D341Med (cell line): ENCODE results near the gene BBC3.

Source experiments
- DNase-seq: peaks from one replicate; pipeline ENCODE4 v3.0.0; 2012; ENCODE audit warnings: low spot score

Gene BBC3

DNA sequence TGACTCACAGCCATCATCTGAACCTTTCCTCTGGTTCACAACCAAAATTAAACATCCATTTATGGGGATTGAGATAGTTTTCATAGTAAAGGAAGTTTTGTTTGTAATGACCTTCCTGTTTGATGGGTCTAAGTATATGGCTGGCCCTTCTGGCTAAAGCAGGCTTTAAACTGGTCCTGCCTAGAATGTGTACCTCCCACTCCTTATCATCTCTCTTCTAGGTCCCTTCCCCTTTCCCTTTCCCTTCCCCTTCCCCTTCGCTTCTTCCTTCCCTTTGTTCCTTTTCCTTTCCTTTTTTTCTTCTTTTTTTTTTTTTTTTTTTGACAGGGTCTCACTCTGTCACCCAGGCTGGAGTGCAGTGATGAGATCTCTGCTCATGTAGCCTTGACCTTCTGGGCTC, 35.6 kb downstream of the BBC3 start:
- DNase-seq, result no peak

DNA sequence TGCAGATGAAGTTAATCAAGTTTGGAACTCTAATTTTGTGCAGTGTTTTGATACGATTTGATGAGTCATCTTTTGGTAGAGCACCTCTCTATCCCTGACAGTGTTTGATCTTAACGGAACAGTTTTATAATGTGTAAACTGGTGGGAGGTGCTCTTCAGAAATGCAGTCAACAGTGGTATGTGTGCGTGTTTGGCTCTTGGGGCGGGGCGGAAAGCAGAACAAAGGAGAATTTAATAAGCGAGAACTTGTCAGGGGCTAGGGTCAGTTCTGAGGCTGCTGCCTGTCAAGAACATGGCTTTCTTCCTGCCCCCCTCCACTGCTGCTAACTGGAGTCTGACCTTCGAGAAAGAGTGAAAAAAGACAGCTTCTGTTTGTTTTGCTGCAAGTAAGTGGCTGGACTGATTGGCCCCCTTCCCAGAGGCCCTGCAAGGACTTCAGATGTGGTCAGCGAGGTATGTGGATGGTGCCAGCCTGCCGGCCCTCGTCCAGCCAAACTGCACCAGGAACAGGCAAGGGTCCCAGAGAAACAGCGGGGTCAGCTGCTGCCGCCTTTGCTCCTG, 40.8 kb downstream of the BBC3 start:
- no peak for DNase-seq

DNA sequence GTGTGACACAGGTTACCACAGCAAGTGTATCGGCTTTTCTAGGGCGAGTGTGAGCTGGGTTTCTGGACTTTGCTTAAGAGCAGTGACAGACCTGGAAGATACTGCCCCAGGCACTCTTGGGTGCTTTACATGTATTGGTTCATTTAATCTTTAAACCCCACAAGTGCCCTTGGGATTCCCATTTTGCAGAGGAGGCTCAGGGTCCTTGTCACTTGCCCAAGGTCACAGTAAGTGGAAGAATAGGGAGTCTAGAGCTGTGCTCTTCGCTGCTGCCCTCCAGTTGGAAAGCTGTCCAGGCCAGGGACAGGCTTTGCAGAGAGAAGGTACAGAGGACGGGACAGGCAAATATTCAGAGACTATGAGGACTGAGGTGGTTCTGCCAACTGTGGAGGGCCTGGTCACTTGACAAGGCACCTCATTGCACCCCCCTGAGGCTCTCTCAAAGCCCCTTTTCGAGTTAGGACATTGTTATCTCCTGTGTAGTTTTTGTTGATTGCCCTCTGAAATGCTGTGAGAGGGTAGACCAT, 42.4 kb downstream of the BBC3 start:
- no peak for DNase-seq

DNA sequence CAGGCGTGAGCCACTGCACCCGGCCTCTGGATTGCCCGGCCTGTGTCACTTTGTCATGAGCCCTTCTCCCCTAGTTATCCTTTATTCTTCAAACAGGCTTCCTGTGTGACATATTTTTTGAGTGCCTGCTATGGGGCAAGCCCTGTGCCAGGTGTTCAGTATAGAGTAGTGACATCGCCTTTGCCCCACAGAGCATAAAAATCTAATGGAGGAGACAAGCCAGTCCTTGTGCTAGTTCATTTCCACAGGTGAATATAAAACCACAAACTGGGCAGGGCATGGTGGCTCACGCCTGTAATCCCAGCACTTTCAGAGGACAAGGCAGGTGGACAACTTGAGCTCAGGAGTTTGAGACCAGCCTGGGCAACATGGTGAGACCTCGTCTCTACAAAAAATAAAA, 43.2 kb downstream of the BBC3 start:
- no peak for DNase-seq

DNA sequence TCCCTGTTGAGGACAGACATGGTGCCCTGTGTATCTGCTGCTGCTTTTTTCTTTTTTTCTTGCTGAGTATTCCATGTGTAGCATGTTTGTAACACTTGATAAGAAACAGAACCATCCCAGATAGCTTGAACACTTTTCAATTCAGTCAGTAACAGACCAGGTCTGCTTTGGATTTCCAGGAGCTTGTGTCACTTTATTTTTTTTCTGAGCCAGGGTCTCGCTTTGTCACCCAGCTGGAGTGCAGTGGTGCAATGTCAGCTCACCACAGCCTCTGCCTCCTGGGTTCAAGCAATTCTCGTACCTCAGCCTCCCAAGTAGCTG, 43.7 kb downstream of the BBC3 start:
- no peak for DNase-seq

DNA sequence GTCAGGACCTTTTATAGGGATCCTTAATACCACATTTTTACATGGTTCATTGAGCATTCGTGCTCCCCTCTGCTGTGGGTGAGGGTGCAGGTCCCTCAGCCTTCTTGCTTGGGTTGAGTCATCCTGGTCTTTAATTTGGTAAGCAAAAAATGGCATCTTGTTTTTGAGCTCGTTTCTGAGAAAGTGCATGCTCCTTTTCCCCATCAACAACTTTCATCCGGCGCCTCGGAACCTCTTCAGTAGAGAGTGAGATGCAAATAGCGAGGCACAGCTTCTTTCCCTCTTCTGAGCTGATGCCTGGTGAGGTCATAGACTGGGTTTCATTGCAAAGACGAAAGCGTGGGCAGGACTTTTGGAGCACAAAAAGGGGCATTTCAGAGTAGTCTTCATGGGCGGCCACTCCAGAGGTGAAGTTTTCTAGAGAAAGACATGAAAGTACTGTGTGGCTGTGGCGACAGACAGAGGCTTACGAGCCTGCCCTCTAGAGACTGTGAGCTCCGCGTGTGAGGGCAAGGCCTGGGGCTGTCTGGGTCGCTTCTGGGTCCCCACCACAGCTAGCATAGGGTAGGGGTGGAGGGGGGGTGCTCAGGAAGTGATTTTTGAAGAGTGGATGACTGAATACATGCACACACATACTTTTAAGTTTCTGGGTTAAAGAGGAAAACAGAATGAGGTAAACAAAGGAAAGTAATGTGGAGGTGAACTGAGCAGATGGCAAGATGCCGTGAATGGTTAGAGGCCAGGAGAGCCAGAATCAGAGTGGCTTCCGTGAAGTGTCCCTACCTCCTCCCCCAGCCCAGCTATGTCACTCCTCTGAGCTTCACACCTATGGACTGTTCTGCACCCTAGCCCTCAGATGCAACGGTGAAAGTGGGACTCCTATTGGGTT, 44.3 kb downstream of the BBC3 start:
- no peak for DNase-seq

DNA sequence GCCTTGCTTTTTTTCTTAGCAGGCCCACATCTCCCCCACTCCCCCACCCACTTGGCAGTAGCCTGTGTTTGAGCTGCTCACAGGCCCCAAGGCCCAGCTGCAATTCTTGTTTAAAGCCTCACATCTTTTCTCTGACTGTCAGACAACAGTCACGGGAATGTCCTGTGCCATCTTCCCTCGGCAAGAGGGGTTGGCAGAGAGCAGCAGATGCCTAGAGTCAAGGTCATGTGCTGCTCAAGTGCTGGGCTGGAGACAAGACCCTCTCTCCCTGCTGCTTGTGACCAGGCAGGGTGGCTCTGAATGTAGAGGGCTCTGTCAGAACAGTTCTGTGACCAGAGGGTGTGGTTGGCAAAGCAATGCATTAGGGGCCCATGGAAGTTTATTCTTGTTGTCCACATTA, 47.4 kb downstream of the BBC3 start:
- DNase-seq, result no peak

DNA sequence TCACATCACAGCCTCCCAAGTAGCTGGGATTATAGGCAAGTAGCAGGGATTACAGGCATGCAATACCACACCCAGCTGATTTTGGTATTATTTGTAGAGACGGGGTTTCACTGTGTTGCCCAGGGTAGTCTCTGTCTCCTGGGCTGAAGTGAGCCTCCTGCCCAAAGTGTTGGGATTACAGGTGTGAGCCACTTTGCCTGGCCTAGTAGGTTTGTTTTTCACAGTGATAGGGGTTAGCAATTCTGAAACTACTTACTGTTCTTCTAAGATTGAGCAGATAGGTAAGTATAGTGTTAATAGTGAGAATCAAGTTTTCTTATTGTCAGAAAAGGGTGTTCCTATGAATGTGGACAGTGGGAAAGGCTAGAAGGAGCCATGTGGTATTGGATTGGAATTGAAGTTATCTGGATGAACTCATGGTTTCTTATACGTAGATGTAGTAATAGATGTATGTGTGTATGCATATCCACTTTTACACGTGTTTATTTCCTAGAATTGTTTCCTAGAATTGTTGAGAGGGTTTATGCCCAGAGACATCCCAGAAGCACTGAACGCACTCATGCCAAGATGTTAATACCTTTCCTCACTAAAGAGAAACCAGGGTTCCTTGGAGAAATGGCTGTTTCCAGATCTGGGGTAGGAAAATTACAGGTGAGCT, 51.2 kb downstream of the BBC3 start:
- DNase-seq, result no peak

DNA sequence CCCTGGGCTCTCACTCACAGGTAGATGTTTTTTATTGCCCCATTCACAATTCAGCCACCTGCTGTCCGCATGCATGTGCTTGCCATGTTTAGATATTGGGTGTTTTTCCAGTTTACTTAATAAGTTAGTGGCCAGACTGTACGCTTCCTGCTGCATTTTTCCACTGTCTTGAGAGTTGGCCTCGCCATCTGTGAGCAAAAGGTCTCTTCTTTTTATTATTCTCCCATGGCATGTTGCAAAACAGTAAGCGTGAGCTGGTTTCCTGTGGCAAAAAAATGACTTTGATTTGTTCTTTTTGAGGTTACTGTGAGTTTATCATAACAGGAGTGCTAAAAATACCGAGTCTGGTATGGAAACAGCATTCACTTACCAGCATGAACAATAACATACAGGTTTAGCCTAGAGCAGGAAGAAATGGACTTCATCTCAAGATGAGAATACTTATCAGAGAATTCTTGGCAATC, 54.3 kb downstream of the BBC3 start:
- no peak for DNase-seq

DNA sequence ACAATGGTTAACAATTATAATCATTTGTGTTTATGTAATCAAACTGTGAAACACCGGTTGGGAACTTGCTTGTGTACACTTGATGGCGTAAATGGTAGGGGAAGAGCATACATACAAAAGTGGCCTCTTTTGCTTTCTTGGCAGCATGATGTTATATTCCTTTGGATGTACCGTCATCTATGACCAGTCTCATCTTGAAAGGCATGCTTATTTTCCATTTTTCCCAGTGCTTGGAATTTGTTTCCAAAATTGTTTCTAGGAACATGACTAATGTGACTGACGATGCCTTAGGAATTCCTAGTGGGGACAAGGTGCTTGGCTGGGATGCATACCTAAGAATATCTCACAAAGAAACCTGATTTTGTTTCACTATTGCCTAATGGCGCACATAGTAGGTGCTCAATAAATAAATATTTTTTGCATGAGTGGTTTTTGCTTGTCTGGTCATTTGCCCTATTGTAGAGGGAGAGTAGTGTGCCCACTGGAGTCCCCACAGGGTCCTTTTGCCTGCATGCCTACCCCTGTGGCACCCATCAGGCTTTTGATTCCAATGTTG, 54.9 kb downstream of the BBC3 start:
- no peak for DNase-seq

DNA sequence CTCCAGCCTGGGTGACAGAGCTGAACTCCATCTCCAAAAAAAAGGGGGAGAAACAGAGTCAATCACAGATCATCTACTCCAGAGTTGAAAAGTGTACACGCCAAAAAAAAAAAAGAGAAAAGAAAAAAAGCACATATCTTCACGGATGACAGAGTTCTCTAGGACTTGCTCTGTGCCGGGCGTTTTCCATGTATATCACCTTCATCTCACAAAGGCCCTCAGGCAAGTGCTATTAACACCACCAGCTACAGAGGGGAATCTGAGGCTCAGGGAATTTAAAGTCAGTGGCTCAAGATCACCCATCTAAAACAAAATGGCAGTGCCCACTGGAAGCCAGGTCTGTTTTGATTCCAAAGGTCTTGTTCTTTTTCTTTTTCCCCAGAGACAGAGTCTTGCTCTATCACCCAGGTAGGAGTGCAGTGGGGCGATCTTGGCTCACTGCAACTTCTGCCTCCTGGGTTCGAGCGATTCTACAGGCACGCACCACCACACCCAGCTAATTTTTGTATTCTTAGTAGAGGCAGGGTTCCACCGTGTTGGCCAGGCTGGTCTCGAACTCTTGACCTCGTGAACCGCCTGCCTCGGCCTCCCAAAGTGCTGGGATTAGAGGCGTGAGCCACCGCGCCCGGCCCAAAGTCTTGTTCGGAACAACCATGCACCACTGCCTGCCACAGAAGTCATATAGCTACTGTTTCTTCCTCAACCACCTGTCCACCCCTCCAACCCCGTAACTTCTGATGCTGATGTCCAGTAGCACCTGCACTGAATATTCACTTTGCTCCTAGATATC, 58.1 kb downstream of the BBC3 start:
- no peak for DNase-seq
